Gastrocnemius medialis (tissue), 4 donors: ENCODE measurements around the gene PDAP1.

Experiments
- POLR2A ChIP-seq, 2 donors: fragments of 450-650 bp; IDR thresholded peaks; one replicate each; pipeline ENCODE4 v1.6.1; 2017; ENCODE audit warnings: antibody characterized with exemption in 2 of 2, mild to moderate bottlenecking in 2 of 2, moderate library complexity in 2 of 2
- TF ChIP-seq, protein P1 (sequence below), 5 experiments: fragments of 450-650 bp in 3 of 5; fragments of 200-600 bp in 2 of 5; sonication (generic) in 2 of 5; IDR thresholded peaks in 4 of 5; conservative IDR thresholded peaks in 1 of 5; 1 replicate in 4 of 5; 2 replicates in 1 of 5; pipeline ENCODE4 v1.5.1; 2016 to 2019; ENCODE audit warnings: antibody characterized with exemption in 5 of 5, mild to moderate bottlenecking in 3 of 5, moderate library complexity in 3 of 5

DNA sequence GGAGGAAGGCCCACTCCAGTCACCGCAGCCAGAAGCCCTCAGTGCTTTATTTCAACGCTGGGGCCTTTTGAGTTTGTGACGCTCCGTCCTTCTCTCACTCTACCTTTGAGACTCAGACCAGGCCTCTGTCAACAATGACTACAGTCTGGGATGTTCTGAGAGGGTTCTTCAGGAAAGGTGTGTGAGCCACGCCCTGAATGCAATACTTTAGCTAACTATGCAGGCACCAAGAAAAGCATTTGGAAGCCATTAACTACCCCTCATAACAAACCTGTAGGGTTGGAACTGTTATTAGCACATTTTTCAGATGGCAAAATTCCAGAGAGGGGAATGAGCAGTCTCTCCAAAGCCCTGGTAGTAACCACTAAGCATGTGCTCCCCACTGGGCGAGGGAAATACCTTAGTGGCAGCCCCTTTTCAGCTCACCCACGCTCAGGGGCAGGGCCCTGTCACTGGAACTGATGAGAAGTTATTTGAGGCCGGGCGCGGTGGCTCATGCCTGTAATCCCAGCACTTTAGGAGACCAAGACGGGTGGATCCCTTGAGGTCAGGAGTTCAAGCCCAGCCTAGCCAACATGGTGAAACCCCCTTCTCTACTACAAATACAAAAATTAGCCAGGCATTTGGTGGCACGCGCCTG lies 39.5 kb downstream of the PDAP1 start:
- TF ChIP-seq, protein P1, sequence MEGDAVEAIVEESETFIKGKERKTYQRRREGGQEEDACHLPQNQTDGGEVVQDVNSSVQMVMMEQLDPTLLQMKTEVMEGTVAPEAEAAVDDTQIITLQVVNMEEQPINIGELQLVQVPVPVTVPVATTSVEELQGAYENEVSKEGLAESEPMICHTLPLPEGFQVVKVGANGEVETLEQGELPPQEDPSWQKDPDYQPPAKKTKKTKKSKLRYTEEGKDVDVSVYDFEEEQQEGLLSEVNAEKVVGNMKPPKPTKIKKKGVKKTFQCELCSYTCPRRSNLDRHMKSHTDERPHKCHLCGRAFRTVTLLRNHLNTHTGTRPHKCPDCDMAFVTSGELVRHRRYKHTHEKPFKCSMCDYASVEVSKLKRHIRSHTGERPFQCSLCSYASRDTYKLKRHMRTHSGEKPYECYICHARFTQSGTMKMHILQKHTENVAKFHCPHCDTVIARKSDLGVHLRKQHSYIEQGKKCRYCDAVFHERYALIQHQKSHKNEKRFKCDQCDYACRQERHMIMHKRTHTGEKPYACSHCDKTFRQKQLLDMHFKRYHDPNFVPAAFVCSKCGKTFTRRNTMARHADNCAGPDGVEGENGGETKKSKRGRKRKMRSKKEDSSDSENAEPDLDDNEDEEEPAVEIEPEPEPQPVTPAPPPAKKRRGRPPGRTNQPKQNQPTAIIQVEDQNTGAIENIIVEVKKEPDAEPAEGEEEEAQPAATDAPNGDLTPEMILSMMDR (IDR thresholded peaks at IDR 0.05 in 4 of 5, conservative IDR thresholded peaks at IDR 0.05 in 1 of 5), result no peak
- no peak for TF ChIP-seq POLR2A (IDR thresholded peaks at IDR 0.05)
